SU-DHL-6 (cell line): ENCODE results near the gene PA2G4.

Source experiments
- H2AFZ ChIP-seq: fragments of 200-600 bp; sonication (generic); 2 replicates; pipeline ENCODE4 v1.6.1; 2014; ENCODE audit warnings: low read depth, mild to moderate bottlenecking, moderate library complexity, mixed read lengths, antibody characterized with exemption, low read length; ENCODE audit not compliant: severe bottlenecking
- H3F3A ChIP-seq: fragments of 200-600 bp; shearing (Covaris generic); 2 replicates; pipeline ENCODE4 v1.6.0; 2016; ENCODE audit warnings: antibody characterized with exemption, mild to moderate bottlenecking; ENCODE audit not compliant: insufficient read depth
- H3K27ac ChIP-seq: fragments of 200-600 bp; sonication (generic); 2 replicates; pipeline ENCODE4 v1.5.1; 2016; ENCODE audit warnings: low read depth, mild to moderate bottlenecking, low read length, moderate library complexity, mixed read lengths
- H3K27me3 ChIP-seq: fragments of 200-600 bp; sonication (generic), shearing (Covaris generic); 2 replicates; pipeline ENCODE4 v1.6.0; 2014; ENCODE audit warnings: mild to moderate bottlenecking, low read length
- H3K36me3 ChIP-seq: fragments of 200-600 bp; sonication (generic); 2 replicates; pipeline ENCODE4 v1.6.1; 2014; ENCODE audit warnings: mild to moderate bottlenecking, low read length, mixed read lengths
- H3K4me2 ChIP-seq: fragments of 300-600, 200-600 bp; shearing (Covaris generic), sonication (generic); 2 replicates; pipeline ENCODE4 v1.6.0; 2014; ENCODE audit warnings: low read length, low read depth, mild to moderate bottlenecking; ENCODE audit not compliant: poor library complexity, severe bottlenecking
- H3K4me3 ChIP-seq: fragments of 200-600 bp; sonication (generic); 2 replicates; pipeline ENCODE4 v1.5.1; 2014; ENCODE audit warnings: antibody characterized with exemption, low read length, mild to moderate bottlenecking, mixed read lengths; ENCODE audit not compliant: insufficient read depth, poor library complexity, severe bottlenecking
- H3K79me2 ChIP-seq: fragments of 200-600 bp; sonication (generic); 2 replicates; pipeline ENCODE4 v1.6.1; 2014; ENCODE audit warnings: mild to moderate bottlenecking, low read length, moderate library complexity; ENCODE audit not compliant: insufficient read depth
- H3K9ac ChIP-seq: fragments of 200-600 bp; sonication (generic); 2 replicates; pipeline ENCODE4 v1.7.0; 2014; ENCODE audit warnings: mild to moderate bottlenecking, low read length
- H3K9me2 ChIP-seq: fragments of 200-600 bp; sonication (generic); replicated peaks from 2 replicates; pipeline ENCODE4 v1.6.1; 2014; ENCODE audit warnings: low read length; ENCODE audit not compliant: insufficient read depth
- H3K9me3 ChIP-seq: fragments of 200-600 bp; sonication (generic); 2 replicates; pipeline ENCODE4 v1.6.1; 2014; ENCODE audit warnings: low read length, mixed read lengths; ENCODE audit not compliant: insufficient read depth
- H4K20me1 ChIP-seq: fragments of 200-600 bp; sonication (generic); 2 replicates; pipeline ENCODE4 v1.6.1; 2014; ENCODE audit warnings: low read depth, mild to moderate bottlenecking, antibody characterized with exemption, low read length, moderate library complexity, mixed read lengths
- CTCF ChIP-seq: fragments of 200-600 bp; sonication (generic); IDR thresholded peaks from one replicate; pipeline ENCODE4 v1.5.1; 2017; ENCODE audit warnings: antibody characterized with exemption, mild to moderate bottlenecking, low read length, moderate library complexity; ENCODE audit not compliant: insufficient read depth, poor library complexity, severe bottlenecking
- EZH2phosphoT487 ChIP-seq: fragments of 200-600 bp; sonication (generic), shearing (Covaris generic); conservative IDR thresholded peaks from 2 replicates; pipeline ENCODE4 v1.6.1; 2018; ENCODE audit warnings: mild to moderate bottlenecking, antibody characterized with exemption, low read length, moderate library complexity, mixed read lengths

Gene PA2G4

GRCh38 chr12:56130876-56131275 is 26.5 kb downstream of the PA2G4 start:
- peaks cover 15% of the 10 kb centered on the region; the same call in 1 of the 2 replicates for H3K79me2 ChIP-seq
- no peak overlapping the region for H3K4me3 ChIP-seq
- H3K4me2 ChIP-seq = no peak overlapping the region
- no peaks in the 10 kb centered on the region for H3K9me2 ChIP-seq
- H3K27me3 ChIP-seq = no peaks in the 10 kb centered on the region
- no peak overlapping the region for H3K27ac ChIP-seq
- no peak overlapping the region for H2AFZ ChIP-seq
- no peaks in the 10 kb centered on the region for H3K9me3 ChIP-seq
- peaks cover 14% of the 10 kb centered on the region for H3F3A ChIP-seq
- no peaks in the 10 kb centered on the region for H4K20me1 ChIP-seq
- no peaks in the 10 kb centered on the region for H3K36me3 ChIP-seq
- TF ChIP-seq CTCF = no peak
- no peak for TF ChIP-seq EZH2phosphoT487
- H3K9ac ChIP-seq = no peak overlapping the region

- Histone ChIP-seq H3K4me3 (no peak overlapping the region), H3K9ac (no peak overlapping the region), H4K20me1 (no peaks in the 10 kb centered on the region), H3K4me2 (no peak overlapping the region), H3F3A (no peaks in the 10 kb centered on the region), H3K9me3 (no peaks in the 10 kb centered on the region), H3K27ac (no peak overlapping the region), H3K27me3 (no peaks in the 10 kb centered on the region), H3K79me2 (no peaks in the 10 kb centered on the region), H3K9me2 (no peaks in the 10 kb centered on the region), H3K36me3 (no peaks in the 10 kb centered on the region), H2AFZ (no peak overlapping the region)
- TF ChIP-seq CTCF (no peak), EZH2phosphoT487 (no peak)
These were observed 30.5 kb downstream of the PA2G4 start for GRCh38 chr12:56134897-56135296.

GRCh38 chr12:56137853-56138571 is 33.7 kb downstream of the PA2G4 start:
- Histone ChIP-seq H3K27me3 (no peaks in the 10 kb centered on the region), H4K20me1 (no peaks in the 10 kb centered on the region), H3K9me3 (no peaks in the 10 kb centered on the region), H3K27ac (no peak overlapping the region), H3K4me2 (no peak overlapping the region), H3K9me2 (no peaks in the 10 kb centered on the region), H3K4me3 (no peak overlapping the region), H3K36me3 (peaks cover 3% of the 10 kb centered on the region; the same call in 1 of the 2 replicates), H3K79me2 (no peaks in the 10 kb centered on the region), H3K9ac (no peak overlapping the region), H3F3A (no peaks in the 10 kb centered on the region), H2AFZ (no peak overlapping the region)
- TF ChIP-seq CTCF = no peak
- TF ChIP-seq EZH2phosphoT487 = no peak
